ENCODE measurements around the gene EFCC1. TPM values are rescaled to one million over a fixed set of nuclear protein-coding genes. Genes with fewer than 3 reads are reported as not detected.

Gene EFCC1
- total and polyA plus RNA-seq, 5 donors from 2014 or later: 0.15 TPM; not detected in 4

DNA sequence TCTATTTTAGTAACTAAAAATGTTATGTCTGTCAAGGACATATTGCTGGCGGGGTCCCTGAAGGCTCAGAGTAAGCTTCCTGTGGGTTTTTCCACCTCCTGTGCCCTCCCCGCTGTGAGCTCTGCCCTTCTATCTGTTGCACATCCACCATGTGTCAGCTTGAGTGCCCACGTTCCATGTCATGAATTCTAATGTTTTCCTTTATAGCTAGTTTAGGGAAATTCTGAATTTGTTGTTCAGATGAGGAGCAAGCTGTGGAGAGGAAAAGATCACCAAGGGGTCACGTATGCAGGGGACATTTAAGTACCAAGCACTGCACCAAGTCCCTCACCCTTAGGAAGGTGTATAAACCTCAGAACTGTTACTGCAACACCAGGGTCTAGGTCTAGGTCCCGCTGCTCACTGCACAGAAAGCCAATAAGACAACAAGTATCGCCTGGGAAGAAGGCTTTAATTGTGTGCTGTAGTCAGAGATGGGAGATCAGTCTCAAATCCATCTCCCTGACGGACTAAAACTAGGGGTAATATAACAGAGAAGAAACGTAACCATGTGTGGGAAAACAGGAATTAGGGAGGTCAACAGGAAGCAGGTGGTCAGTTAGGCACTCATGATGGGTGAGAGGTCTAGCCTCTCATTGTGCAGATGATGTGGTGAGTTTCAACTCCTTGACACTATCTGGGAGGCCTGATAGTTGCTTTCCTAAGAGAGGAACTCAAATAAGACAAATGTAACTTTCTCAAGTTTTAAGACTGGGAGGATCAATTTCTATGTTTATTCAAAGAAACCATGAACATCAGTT is 69.2 kb downstream of the EFCC1 start:
- Mint-ChIP-seq H3K4me1 (peaks cover 0 to 8% (median under 1%) of the 10 kb centered on the region in 4 donors), H3K27ac (no peak overlapping the region), H3K9me3 (no peaks in the 10 kb centered on the region), H3K27me3 (peaks cover 14% of the 10 kb centered on the region), H3K4me3 (no peak overlapping the region), H3K36me3 (peaks cover 4% of the 10 kb centered on the region)
- no peaks in the 10 kb centered on the region for H3K36me3 ChIP-seq (ENCODE audit: control insufficient read depth, insufficient read depth, low read length)
- H3K27ac ChIP-seq (ENCODE audit: insufficient read depth, low read length, poor library complexity, severe bottlenecking): no peak overlapping the region
- peaks cover 9% of the 10 kb centered on the region for H3K4me1 ChIP-seq (ENCODE audit: control insufficient read depth, insufficient read depth, low read length, poor library complexity, severe bottlenecking)
- no peak overlapping the region for H3K4me3 ChIP-seq (ENCODE audit: low read depth, low read length)
- DNase-seq (no peak), ATAC-seq (ENCODE audit: low read depth in 2 of 2) (no peak)
- H3K9me3 ChIP-seq (ENCODE audit: control insufficient read depth in 2 of 2, low read length in 2 of 2): no peaks in the 10 kb centered on the region
- H3K27me3 ChIP-seq (ENCODE audit: control insufficient read depth, insufficient read depth, low read length): no peaks in the 10 kb centered on the region

DNA sequence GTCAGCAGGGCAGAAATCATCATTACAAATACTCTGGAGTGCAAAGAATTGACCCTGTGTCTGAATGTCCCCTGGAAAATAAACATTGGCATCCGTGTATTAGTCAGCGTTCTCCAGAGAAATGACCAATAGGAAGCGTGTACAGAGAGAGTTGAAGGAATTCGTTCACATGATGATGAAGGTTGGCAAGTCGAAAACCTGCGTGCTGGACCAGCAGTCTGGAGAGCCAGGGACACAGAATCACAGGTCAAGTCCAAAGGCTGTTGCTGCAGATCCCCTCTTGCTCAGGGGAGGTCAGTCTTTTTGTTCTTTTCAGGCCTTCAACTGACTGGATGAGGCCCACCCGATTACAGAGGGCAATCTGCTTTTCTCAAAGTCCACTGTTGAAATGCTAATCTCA is 76.1 kb downstream of the EFCC1 start:
- Histone ChIP-seq H3K4me3 (ENCODE audit: low read depth, low read length) (no peak overlapping the region), H3K4me1 (ENCODE audit: control insufficient read depth, insufficient read depth, low read length, poor library complexity, severe bottlenecking) (no peaks in the 10 kb centered on the region), H3K27ac (ENCODE audit: insufficient read depth, low read length, poor library complexity, severe bottlenecking) (no peak overlapping the region), H3K9me3 (ENCODE audit: control insufficient read depth in 2 of 2, low read length in 2 of 2) (no peaks in the 10 kb centered on the region), H3K36me3 (ENCODE audit: control insufficient read depth, insufficient read depth, low read length) (no peaks in the 10 kb centered on the region), H3K27me3 (ENCODE audit: control insufficient read depth, insufficient read depth, low read length) (no peaks in the 10 kb centered on the region)
- no peak overlapping the region for H3K27ac Mint-ChIP-seq
- ATAC-seq (ENCODE audit: low read depth in 2 of 2): no peak
- H3K4me1 Mint-ChIP-seq: peaks cover 0 to 5% (median 2%) of the 10 kb centered on the region in 4 donors
- H3K27me3 Mint-ChIP-seq: no peaks in the 10 kb centered on the region
- no peaks in the 10 kb centered on the region for H3K36me3 Mint-ChIP-seq
- DNase-seq: no peak
- H3K4me3 Mint-ChIP-seq: no peak overlapping the region
- H3K9me3 Mint-ChIP-seq: no peaks in the 10 kb centered on the region

DNA sequence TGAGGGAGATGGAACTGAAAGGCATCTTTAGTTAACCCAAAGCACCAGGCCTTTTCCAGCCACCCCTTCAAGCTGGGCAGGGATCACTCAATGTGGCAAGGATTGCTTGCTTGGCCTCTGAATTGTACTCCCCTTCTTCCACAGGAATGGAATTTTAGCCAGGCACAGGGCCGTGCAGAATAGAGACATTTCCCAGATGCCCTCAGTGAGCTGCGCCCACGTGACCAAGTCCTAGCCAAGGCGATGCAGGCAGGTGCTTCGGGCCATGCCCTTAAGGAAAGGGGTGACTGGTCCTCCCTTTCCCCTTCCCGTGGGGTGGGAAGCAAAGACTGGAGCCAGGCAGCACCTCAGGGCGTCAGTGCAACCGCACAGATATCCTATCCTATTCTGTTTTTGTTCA is 77.4 kb downstream of the EFCC1 start:
- H3K36me3 ChIP-seq (ENCODE audit: control insufficient read depth, insufficient read depth, low read length): no peaks in the 10 kb centered on the region
- no peaks in the 10 kb centered on the region for H3K36me3 Mint-ChIP-seq
- no peaks in the 10 kb centered on the region for H3K9me3 Mint-ChIP-seq
- H3K27ac Mint-ChIP-seq: no peak overlapping the region
- DNase-seq: no peak
- peaks cover 0 to 5% (median 4%) of the 10 kb centered on the region in 4 donors for H3K4me1 Mint-ChIP-seq
- no peaks in the 10 kb centered on the region for H3K4me1 ChIP-seq (ENCODE audit: control insufficient read depth, insufficient read depth, low read length, poor library complexity, severe bottlenecking)
- H3K4me3 ChIP-seq (ENCODE audit: low read depth, low read length): no peak overlapping the region
- H3K9me3 ChIP-seq (ENCODE audit: control insufficient read depth in 2 of 2, low read length in 2 of 2): no peaks in the 10 kb centered on the region
- H3K27ac ChIP-seq (ENCODE audit: insufficient read depth, low read length, poor library complexity, severe bottlenecking): no peak overlapping the region
- H3K27me3 Mint-ChIP-seq: no peaks in the 10 kb centered on the region
- no peaks in the 10 kb centered on the region for H3K27me3 ChIP-seq (ENCODE audit: control insufficient read depth, insufficient read depth, low read length)
- H3K4me3 Mint-ChIP-seq: no peak overlapping the region
- ATAC-seq (ENCODE audit: low read depth in 2 of 2): no peak

DNA sequence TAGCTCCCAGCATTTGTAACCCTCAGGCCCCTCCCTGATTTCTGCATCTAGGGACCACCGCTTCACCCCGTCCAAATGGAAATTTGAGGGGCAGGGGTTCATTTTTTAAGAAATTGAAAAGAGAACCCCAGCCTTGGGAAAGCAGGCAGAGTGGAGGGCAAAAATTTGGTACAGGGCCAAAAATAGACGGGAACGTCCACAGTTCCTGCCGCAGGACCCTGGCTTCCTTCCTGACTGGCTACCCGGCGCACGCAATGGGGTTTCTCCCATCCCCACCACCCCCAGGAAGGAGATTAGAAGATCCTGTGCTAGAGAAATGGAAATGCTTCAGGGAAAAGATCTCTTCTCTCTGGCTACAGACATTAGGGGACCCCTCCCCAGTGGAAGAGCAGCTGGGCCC is 80.4 kb downstream of the EFCC1 start:
- no peaks in the 10 kb centered on the region for H3K36me3 Mint-ChIP-seq
- peaks cover 0 to 10% (median 6%) of the 10 kb centered on the region in 4 donors for H3K4me1 Mint-ChIP-seq
- Histone ChIP-seq H3K4me3 (ENCODE audit: low read depth, low read length) (no peak overlapping the region), H3K36me3 (ENCODE audit: control insufficient read depth, insufficient read depth, low read length) (no peaks in the 10 kb centered on the region), H3K27me3 (ENCODE audit: control insufficient read depth, insufficient read depth, low read length) (no peaks in the 10 kb centered on the region), H3K9me3 (ENCODE audit: control insufficient read depth in 2 of 2, low read length in 2 of 2) (no peaks in the 10 kb centered on the region), H3K4me1 (ENCODE audit: control insufficient read depth, insufficient read depth, low read length, poor library complexity, severe bottlenecking) (no peaks in the 10 kb centered on the region), H3K27ac (ENCODE audit: insufficient read depth, low read length, poor library complexity, severe bottlenecking) (no peak overlapping the region)
- ATAC-seq (ENCODE audit: low read depth in 2 of 2) (no peak), DNase-seq (no peak)
- no peaks in the 10 kb centered on the region for H3K27me3 Mint-ChIP-seq
- H3K27ac Mint-ChIP-seq: no peak overlapping the region
- no peaks in the 10 kb centered on the region for H3K9me3 Mint-ChIP-seq
- H3K4me3 Mint-ChIP-seq: no peak overlapping the region

DNA sequence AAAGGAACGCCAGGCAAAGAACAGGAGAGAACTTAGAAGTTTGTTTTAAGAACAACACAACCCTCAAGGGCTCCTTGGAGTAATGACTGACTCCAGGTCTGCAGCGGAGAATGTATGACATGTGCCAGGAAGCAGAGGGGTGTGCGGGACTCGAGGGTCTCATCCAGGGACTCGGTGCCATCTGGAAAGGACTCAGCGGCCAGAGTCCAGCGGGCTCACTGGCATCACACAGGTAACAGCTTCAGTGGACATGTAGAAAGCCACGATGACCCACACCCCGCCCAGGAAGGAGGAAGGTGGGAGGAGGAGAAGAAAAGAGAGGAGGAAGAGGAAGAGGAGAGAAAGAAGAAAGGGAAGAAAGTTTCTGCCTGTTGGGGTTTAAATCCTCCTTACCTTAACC is 80.9 kb downstream of the EFCC1 start:
- no peaks in the 10 kb centered on the region for H3K36me3 Mint-ChIP-seq
- no peaks in the 10 kb centered on the region for H3K27me3 Mint-ChIP-seq
- no peaks in the 10 kb centered on the region for H3K36me3 ChIP-seq (ENCODE audit: control insufficient read depth, insufficient read depth, low read length)
- no peak overlapping the region for H3K4me3 ChIP-seq (ENCODE audit: low read depth, low read length)
- no peaks in the 10 kb centered on the region for H3K4me1 ChIP-seq (ENCODE audit: control insufficient read depth, insufficient read depth, low read length, poor library complexity, severe bottlenecking)
- no peak for ATAC-seq (ENCODE audit: low read depth in 2 of 2)
- H3K4me1 Mint-ChIP-seq: peaks cover 0 to 15% (median 8%) of the 10 kb centered on the region in 4 donors
- H3K27ac Mint-ChIP-seq: no peak overlapping the region
- H3K4me3 Mint-ChIP-seq: no peak overlapping the region
- no peaks in the 10 kb centered on the region for H3K9me3 ChIP-seq (ENCODE audit: control insufficient read depth in 2 of 2, low read length in 2 of 2)
- H3K27ac ChIP-seq (ENCODE audit: insufficient read depth, low read length, poor library complexity, severe bottlenecking): no peak overlapping the region
- no peaks in the 10 kb centered on the region for H3K27me3 ChIP-seq (ENCODE audit: control insufficient read depth, insufficient read depth, low read length)
- no peaks in the 10 kb centered on the region for H3K9me3 Mint-ChIP-seq
- DNase-seq: no peak

DNA sequence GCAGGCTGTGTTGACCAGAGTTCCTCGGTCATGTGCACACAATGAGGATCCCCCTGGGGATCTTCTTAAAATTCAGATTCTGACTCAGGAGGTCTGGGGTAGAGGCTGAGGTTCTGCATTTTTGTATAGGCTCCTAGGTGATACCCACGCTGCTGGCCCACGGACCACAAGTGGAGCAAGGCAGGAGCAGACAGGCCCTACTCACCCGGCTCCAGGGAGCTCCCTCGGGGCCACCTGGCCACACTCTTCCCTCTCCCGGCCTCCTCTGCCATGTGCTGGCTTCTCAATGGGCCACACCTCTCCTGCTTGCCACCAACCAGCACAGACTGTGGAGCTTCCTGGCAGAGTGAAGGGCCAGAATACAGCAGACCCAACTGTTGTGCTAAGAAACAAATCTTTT is 83.4 kb downstream of the EFCC1 start:
- Histone ChIP-seq H3K27me3 (ENCODE audit: control insufficient read depth, insufficient read depth, low read length) (no peaks in the 10 kb centered on the region), H3K4me1 (ENCODE audit: control insufficient read depth, insufficient read depth, low read length, poor library complexity, severe bottlenecking) (no peaks in the 10 kb centered on the region), H3K4me3 (ENCODE audit: low read depth, low read length) (no peak overlapping the region), H3K36me3 (ENCODE audit: control insufficient read depth, insufficient read depth, low read length) (no peaks in the 10 kb centered on the region), H3K27ac (ENCODE audit: insufficient read depth, low read length, poor library complexity, severe bottlenecking) (no peak overlapping the region), H3K9me3 (ENCODE audit: control insufficient read depth in 2 of 2, low read length in 2 of 2) (no peaks in the 10 kb centered on the region)
- peak overlapping the region in 1 of 3 donors; percentile 15 for H3K27ac Mint-ChIP-seq
- H3K27me3 Mint-ChIP-seq: no peaks in the 10 kb centered on the region
- DNase-seq: no peak
- ATAC-seq (ENCODE audit: low read depth in 2 of 2): no peak
- H3K9me3 Mint-ChIP-seq: no peaks in the 10 kb centered on the region
- H3K36me3 Mint-ChIP-seq: no peaks in the 10 kb centered on the region
- no peak overlapping the region for H3K4me3 Mint-ChIP-seq
- H3K4me1 Mint-ChIP-seq: peaks cover 0 to 15% (median 8%) of the 10 kb centered on the region in 4 donors

DNA sequence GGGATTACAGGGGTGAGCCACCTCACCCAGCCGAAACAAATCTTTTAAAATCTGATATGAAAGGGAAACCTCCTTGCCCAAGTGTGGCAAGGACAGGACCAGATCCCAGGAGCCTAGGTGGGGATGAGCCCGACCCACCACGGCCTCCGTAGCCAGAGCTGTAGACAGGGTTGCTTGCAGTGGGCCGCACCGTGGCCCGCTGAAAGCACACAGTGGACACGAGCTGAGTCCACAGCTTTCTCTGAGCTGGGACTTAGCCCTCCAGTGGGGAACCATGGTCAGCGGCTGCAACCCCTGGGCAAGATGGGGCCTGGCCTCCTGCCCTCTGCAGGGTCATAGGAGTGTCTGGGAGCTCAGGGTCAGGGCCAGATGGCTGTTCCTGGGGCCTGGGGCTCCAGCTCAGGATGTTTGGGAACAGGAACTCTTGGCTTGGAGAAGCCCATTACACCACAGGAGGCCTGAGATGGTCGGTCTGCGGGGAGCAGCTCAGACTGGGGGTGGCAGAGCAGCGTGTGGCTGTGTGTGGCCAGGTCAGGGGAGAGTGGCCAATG is 84.1 kb downstream of the EFCC1 start:
- no peaks in the 10 kb centered on the region for H3K36me3 Mint-ChIP-seq
- H3K4me1 Mint-ChIP-seq: peaks cover 0 to 15% (median 8%) of the 10 kb centered on the region in 4 donors
- H3K4me3 Mint-ChIP-seq: peak overlapping the region in 1 of 4 donors; percentile 38
- DNase-seq (no peak), ATAC-seq (ENCODE audit: low read depth in 2 of 2) (no peak)
- no peaks in the 10 kb centered on the region for H3K36me3 ChIP-seq (ENCODE audit: control insufficient read depth, insufficient read depth, low read length)
- no peak overlapping the region for H3K4me3 ChIP-seq (ENCODE audit: low read depth, low read length)
- no peaks in the 10 kb centered on the region for H3K9me3 ChIP-seq (ENCODE audit: control insufficient read depth in 2 of 2, low read length in 2 of 2)
- H3K27me3 ChIP-seq (ENCODE audit: control insufficient read depth, insufficient read depth, low read length): no peaks in the 10 kb centered on the region
- no peaks in the 10 kb centered on the region for H3K9me3 Mint-ChIP-seq
- peak overlapping the region; percentile 87 to 95 (median 89) for H3K27ac Mint-ChIP-seq
- H3K4me1 ChIP-seq (ENCODE audit: control insufficient read depth, insufficient read depth, low read length, poor library complexity, severe bottlenecking): no peaks in the 10 kb centered on the region
- no peaks in the 10 kb centered on the region for H3K27me3 Mint-ChIP-seq
- H3K27ac ChIP-seq (ENCODE audit: insufficient read depth, low read length, poor library complexity, severe bottlenecking): no peak overlapping the region

DNA sequence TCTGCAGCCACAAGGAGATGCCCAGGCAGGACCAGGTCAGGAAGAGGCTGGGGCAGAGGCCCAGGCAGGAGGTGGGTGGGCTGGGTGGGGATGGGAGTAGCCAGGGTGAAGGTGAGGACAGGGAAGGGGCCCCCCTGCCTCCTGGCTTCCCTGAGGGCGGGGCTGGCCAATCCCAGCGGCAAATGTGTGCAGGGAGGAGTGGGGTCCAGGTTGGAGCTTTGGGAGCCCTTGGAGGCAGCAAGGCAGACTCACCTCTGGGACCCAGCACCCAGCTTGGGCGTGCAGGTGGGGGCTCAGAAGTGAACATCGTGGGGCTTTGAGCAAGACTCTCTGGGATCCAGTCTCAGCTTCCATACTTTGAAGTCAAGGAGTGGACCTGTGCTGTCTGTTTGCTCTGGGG is 84.7 kb downstream of the EFCC1 start:
- peak overlapping the region in 1 of 4 donors; percentile 38 for H3K4me3 Mint-ChIP-seq
- Histone ChIP-seq H3K27me3 (ENCODE audit: control insufficient read depth, insufficient read depth, low read length) (no peaks in the 10 kb centered on the region), H3K4me1 (ENCODE audit: control insufficient read depth, insufficient read depth, low read length, poor library complexity, severe bottlenecking) (no peaks in the 10 kb centered on the region), H3K9me3 (ENCODE audit: control insufficient read depth in 2 of 2, low read length in 2 of 2) (no peaks in the 10 kb centered on the region), H3K36me3 (ENCODE audit: control insufficient read depth, insufficient read depth, low read length) (no peaks in the 10 kb centered on the region), H3K4me3 (ENCODE audit: low read depth, low read length) (no peak overlapping the region), H3K27ac (ENCODE audit: insufficient read depth, low read length, poor library complexity, severe bottlenecking) (no peak overlapping the region)
- H3K27me3 Mint-ChIP-seq: no peaks in the 10 kb centered on the region
- H3K4me1 Mint-ChIP-seq: peaks cover 0 to 15% (median 8%) of the 10 kb centered on the region in 4 donors
- DNase-seq (no peak), ATAC-seq (ENCODE audit: low read depth in 2 of 2) (no peak)
- H3K27ac Mint-ChIP-seq: peak overlapping the region; percentile 87 to 95 (median 89)
- H3K36me3 Mint-ChIP-seq: no peaks in the 10 kb centered on the region
- H3K9me3 Mint-ChIP-seq: no peaks in the 10 kb centered on the region
